IMR-90 (cell line): Measurements from ENCODE around the gene WNT3. TPM values are rescaled to one million over a fixed set of nuclear protein-coding genes. Genes with fewer than 3 reads are reported as not detected.

Experiments used
- ATAC-seq: fragments of 200-7000 bp; cut with Tn5 transposase; 2 replicates; pipeline ENCODE4 v1.9.1; 2020; ENCODE audit warnings: low read depth, mild to moderate bottlenecking, moderate library complexity
- BruUV-seq: library from RNA; stranded (reverse); fragments of 400-500 nt; replicated peaks from 2 replicates; lab custom pipeline; 2021; lab: Mats Ljungman, UMichigan
- CTCF ChIA-PET: fragments of 300-600 bp; formaldehyde crosslinking; extraction: SDS; loops from one replicate; lab custom pipeline; 2021; ENCODE audit warnings: antibody characterized with exemption; lab: Yijun Ruan, JAX
- POLR2A ChIA-PET: fragments of 300-600 bp; sonication (Branson Sonifier 250); formaldehyde crosslinking; loops from one replicate; lab custom pipeline; 2022; ENCODE audit warnings: antibody characterized with exemption; ENCODE audit not compliant: unreplicated experiment; lab: Charles Lee
- DNase-seq: peaks from one replicate; pipeline ENCODE4 v3.0.0; 2013
- H2AFZ ChIP-seq: replicated peaks from 2 replicates; pipeline ENCODE3; 2013; ENCODE audit warnings: low read length, mild to moderate bottlenecking; ENCODE audit not compliant: poor library complexity
- H2AK5ac ChIP-seq: 2 replicates; pipeline ENCODE4 v1.6.1; 2013; ENCODE audit warnings: low read depth, low read length, inconsistent platforms
- H2AK9ac ChIP-seq: replicated peaks from 2 replicates; pipeline ENCODE3; 2013; ENCODE audit warnings: mild to moderate bottlenecking, low read depth, low read length, moderate library complexity; ENCODE audit not compliant: poor library complexity
- H2BK120ac ChIP-seq: 2 replicates; pipeline ENCODE4 v1.6.1; 2013; ENCODE audit warnings: low read depth, low read length, inconsistent platforms
- H2BK15ac ChIP-seq: 3 replicates; pipeline ENCODE4 v1.6.1; 2013; ENCODE audit warnings: low read depth, low read length, inconsistent platforms
- H2BK20ac ChIP-seq: 2 replicates; pipeline ENCODE4 v1.6.1; 2013; ENCODE audit warnings: low read depth, mild to moderate bottlenecking, inconsistent platforms, low read length, moderate library complexity
- H2BK5ac ChIP-seq: 2 replicates; pipeline ENCODE4 v1.6.1; 2013; ENCODE audit warnings: mild to moderate bottlenecking, low read depth, low read length, inconsistent platforms; ENCODE audit not compliant: poor library complexity, severe bottlenecking
- H3K14ac ChIP-seq: replicated peaks from 2 replicates; pipeline ENCODE4 v1.6.1; 2013; ENCODE audit warnings: low read depth, low read length, inconsistent platforms
- H3K18ac ChIP-seq: 2 replicates; pipeline ENCODE4 v1.6.1; 2013; ENCODE audit warnings: low read depth, low read length, control low read depth
- H3K23ac ChIP-seq: 2 replicates; pipeline ENCODE4 v1.6.1; 2013; ENCODE audit warnings: low read depth, low read length, inconsistent platforms
- H3K27ac ChIP-seq: 2 replicates; pipeline ENCODE4 v1.5.1; 2013; ENCODE audit warnings: mild to moderate bottlenecking, control low read depth, low read length; ENCODE audit not compliant: insufficient read depth
- H3K27me3 ChIP-seq: 2 replicates; pipeline ENCODE4 v1.6.1; 2013; ENCODE audit warnings: low read length; ENCODE audit not compliant: control insufficient read depth, insufficient read depth
- H3K36me3 ChIP-seq: 2 replicates; pipeline ENCODE4 v1.6.1; 2013; ENCODE audit warnings: low read length, mixed read lengths; ENCODE audit not compliant: control insufficient read depth, insufficient read depth
- H3K4ac ChIP-seq: 2 replicates; pipeline ENCODE4 v1.6.1; 2013; ENCODE audit warnings: low read depth, low read length, inconsistent platforms
- H3K4me1 ChIP-seq: 2 replicates; pipeline ENCODE4 v1.6.1; 2013; ENCODE audit warnings: low read length, mixed read lengths; ENCODE audit not compliant: control insufficient read depth, insufficient read depth
- H3K4me2 ChIP-seq: 2 replicates; pipeline ENCODE4 v1.6.1; 2013; ENCODE audit warnings: low read depth, mild to moderate bottlenecking, control low read depth, low read length, moderate library complexity
- H3K4me3 ChIP-seq: 2 replicates; pipeline ENCODE4 v1.5.1; 2013; ENCODE audit warnings: low read depth, mild to moderate bottlenecking, control low read depth, low read length, moderate library complexity; ENCODE audit not compliant: insufficient read depth
- H3K56ac ChIP-seq: 2 replicates; pipeline ENCODE4 v1.6.1; 2013; ENCODE audit warnings: low read length, inconsistent platforms; ENCODE audit not compliant: insufficient read depth; ENCODE audit errors: extremely low read depth
- H3K79me1 ChIP-seq, 2 experiments: 2 replicates each; pipeline ENCODE4 v1.6.1; 2013; ENCODE audit warnings: low read length in 2 of 2, inconsistent platforms in 1 of 2, low read depth in 1 of 2
- H3K9ac ChIP-seq: 2 replicates; pipeline ENCODE4 v1.6.1; 2013; ENCODE audit warnings: low read depth, low read length, control low read depth
- H3K9me1 ChIP-seq: 2 replicates; pipeline ENCODE4 v1.6.1; 2013; ENCODE audit warnings: low read length, inconsistent platforms; ENCODE audit not compliant: insufficient read depth
- H3K9me3 ChIP-seq: 2 replicates; pipeline ENCODE4 v1.6.1; 2013; ENCODE audit warnings: low read length; ENCODE audit not compliant: control insufficient read depth, insufficient read depth
- H4K20me1 ChIP-seq: 2 replicates; pipeline ENCODE4 v1.6.1; 2013; ENCODE audit warnings: low read length, inconsistent platforms; ENCODE audit not compliant: insufficient read depth
- H4K5ac ChIP-seq: 2 replicates; pipeline ENCODE4 v1.6.1; 2013; ENCODE audit warnings: mild to moderate bottlenecking, low read depth, low read length, control low read depth
- H4K8ac ChIP-seq, 2 experiments: 2 replicates each; pipeline ENCODE4 v1.6.1; 2013; ENCODE audit warnings: low read depth in 2 of 2, low read length in 2 of 2, control low read depth in 1 of 2, inconsistent platforms in 1 of 2
- H4K91ac ChIP-seq: 2 replicates; pipeline ENCODE4 v1.6.1; 2013; ENCODE audit warnings: low read depth, low read length, inconsistent platforms; ENCODE audit not compliant: insufficient read depth
- BHLHE40 ChIP-seq: fragments of 150-350 bp; IDR thresholded peaks from 2 replicates; pipeline ENCODE4 v1.6.1; 2016; ENCODE audit warnings: mild to moderate bottlenecking, low read depth, low read length
- FOS ChIP-seq: fragments of 150-350 bp; IDR thresholded peaks from 2 replicates; pipeline ENCODE4 v1.6.1; 2016; ENCODE audit warnings: low read depth, low read length
- MAFK ChIP-seq: IDR thresholded peaks from 2 replicates; pipeline ENCODE4 v1.6.1; 2012; ENCODE audit warnings: low read depth, low read length, improper control_type of control experiment
- MAZ ChIP-seq: IDR thresholded peaks from 2 replicates; pipeline ENCODE4 v1.6.1; 2012; ENCODE audit warnings: low read depth, mild to moderate bottlenecking, low read length, improper control_type of control experiment, moderate library complexity, borderline replicate concordance
- POLR2A ChIP-seq: IDR thresholded peaks from 2 replicates; pipeline ENCODE4 v1.6.1; 2012; ENCODE audit warnings: mild to moderate bottlenecking, low read depth, low read length
- RAD21 ChIP-seq: IDR thresholded peaks from 2 replicates; pipeline ENCODE4 v1.6.1; 2012; ENCODE audit warnings: low read length, improper control_type of control experiment
- RCOR1 ChIP-seq: IDR thresholded peaks from 2 replicates; pipeline ENCODE4 v1.6.1; 2012; ENCODE audit warnings: mild to moderate bottlenecking, low read length, improper control_type of control experiment; ENCODE audit not compliant: insufficient replicate concordance
- USF2 ChIP-seq: fragments of 150-350 bp; IDR thresholded peaks from 2 replicates; pipeline ENCODE4 v1.6.1; 2017; ENCODE audit warnings: mild to moderate bottlenecking, antibody characterized with exemption, low read length, low read depth
- WGBS, 2 experiments: methylation state at CpG; one replicate each; pipeline versions ENCODE4 v1.1.5 to v1.1.7; 2013; ENCODE audit warnings: missing lambda C conversion rate in 2 of 2; ENCODE audit not compliant: insufficient read length in 1 of 2; ENCODE audit errors: extremely low coverage in 2 of 2; 5-methylcytosine and 5-hydroxymethylcytosine counted together
- dilution Hi-C: fragments of 300-500 bp; cut with HindIII; formaldehyde crosslinking; loops from one replicate; pipeline ENCODE4 v1.14.3; 2018; ENCODE audit warnings: low sequenced_read_pairs; ENCODE audit not compliant: unreplicated experiment
- in situ Hi-C: fragments of 300-500 bp; cut with MboI; formaldehyde crosslinking; loops from 3 replicates; pipeline ENCODE4 v1.14.3; 2019; ENCODE audit warnings: low sequenced_read_pairs, inconsistent platforms, mixed read lengths
- intact Hi-C: fragments of 100-400 bp; cut with micrococcal nuclease; formaldehyde crosslinking; loops from 2 replicates; pipeline ENCODE4 v1.10.0; 2022
- polyA plus RNA-seq, 3 experiments: library from polyadenylated mRNA; depleted of rRNA; stranded (reverse); fragments of >200 nt; gene quantifications; 2 replicates each; pipeline ENCODE4 v1.2.3, GENCODE V29; 2012; ENCODE audit warnings: low replicate concordance in 1 of 3
- total RNA-seq: library from RNA; depleted of rRNA; stranded (reverse); fragments of >200 nt; gene quantifications from 2 replicates; pipeline ENCODE4 v1.2.3, GENCODE V29; 2012

WNT3 gene
- total and polyA plus RNA-seq, 2 of the 4 experiments (the other 2 are of a cell fraction): 0.72 to 1.0 TPM

- no peak overlapping the region for H3K18ac ChIP-seq
- in situ Hi-C loops (no loop called here), intact Hi-C loops (no loop called here), dilution Hi-C loops (no loop called here)
- peaks cover 2% of the 10 kb centered on the region; the same call in 1 of the 2 replicates for H3K4me1 ChIP-seq
- ChIA-PET POLR2A (no interaction called here), CTCF (no interaction called here)
- H4K20me1 ChIP-seq: no peaks in the 10 kb centered on the region
- no TSS peak for BruUV-seq
- H3K23ac ChIP-seq: no peak overlapping the region
- no peak overlapping the region for H3K27ac ChIP-seq
- DNase-seq (no peak), ATAC-seq (no peak)
- no peaks in the 10 kb centered on the region for H3K9me3 ChIP-seq
- H4K5ac ChIP-seq: no peak overlapping the region
- no peak for TF ChIP-seq RAD21
- TF ChIP-seq FOS: no peak
- TF ChIP-seq BHLHE40: no peak
- TF ChIP-seq MAFK: no peak
- TF ChIP-seq USF2: no peak
- TF ChIP-seq POLR2A: no peak
- TF ChIP-seq MAZ: no peak
- TF ChIP-seq RCOR1: no peak
- H3K4me2 ChIP-seq: no peak overlapping the region
- H2BK15ac ChIP-seq: no peak overlapping the region
- H3K4ac ChIP-seq: no peak overlapping the region
- no peak overlapping the region for H3K56ac ChIP-seq
- H3K4me3 ChIP-seq: no peak overlapping the region
- no peak overlapping the region for H4K8ac ChIP-seq
- H3K27me3 ChIP-seq: peaks cover 59% of the 10 kb centered on the region
- H3K79me1 ChIP-seq: no peaks in the 10 kb centered on the region
- H3K36me3 ChIP-seq: no peaks in the 10 kb centered on the region
- no peak overlapping the region for H2BK5ac ChIP-seq
- no peak overlapping the region for H2BK120ac ChIP-seq
- H3K9ac ChIP-seq: no peak overlapping the region
- no peak overlapping the region for H2AK9ac ChIP-seq
- H4K91ac ChIP-seq: no peak overlapping the region
- 23% methylated on average over 2 of the region's 7 CpGs; no CpG with 5 or more reads in 1 of the 2 experiments for WGBS, 2 experiments
- H3K14ac ChIP-seq: no peak overlapping the region
- no peak overlapping the region for H2AFZ ChIP-seq
- no peak overlapping the region for H2BK20ac ChIP-seq
- H3K9me1 ChIP-seq: no peaks in the 10 kb centered on the region
- H2AK5ac ChIP-seq: no peak overlapping the region
Observed at GRCh38 chr17:46814446-46814845, 4.0 kb downstream of the WNT3 start.
